Measurements from ENCODE around the gene COL4A2.

The COL4A2 gene

DNA sequence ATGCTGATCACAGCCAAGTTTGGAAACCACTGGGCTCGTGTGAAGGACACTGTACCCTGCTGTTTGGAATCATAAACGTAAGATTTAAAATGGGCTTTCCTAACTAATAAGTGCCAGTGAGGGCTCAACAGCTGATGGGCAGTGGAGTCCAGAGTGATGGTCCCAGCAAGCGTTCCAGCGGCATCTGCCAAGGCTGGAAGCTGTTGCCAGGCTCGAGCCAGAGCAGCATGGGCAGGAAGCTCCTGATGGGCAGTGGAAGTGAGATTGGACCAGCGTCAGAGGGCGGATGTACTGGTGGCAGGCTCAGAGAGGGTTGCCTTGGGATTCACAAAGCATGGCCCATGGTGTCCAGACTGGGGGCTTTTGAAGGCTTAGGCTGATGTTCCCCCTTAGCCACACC lies 30.2 kb downstream of the COL4A2 start (continued):
- TF ChIP-seq, protein P1, sequence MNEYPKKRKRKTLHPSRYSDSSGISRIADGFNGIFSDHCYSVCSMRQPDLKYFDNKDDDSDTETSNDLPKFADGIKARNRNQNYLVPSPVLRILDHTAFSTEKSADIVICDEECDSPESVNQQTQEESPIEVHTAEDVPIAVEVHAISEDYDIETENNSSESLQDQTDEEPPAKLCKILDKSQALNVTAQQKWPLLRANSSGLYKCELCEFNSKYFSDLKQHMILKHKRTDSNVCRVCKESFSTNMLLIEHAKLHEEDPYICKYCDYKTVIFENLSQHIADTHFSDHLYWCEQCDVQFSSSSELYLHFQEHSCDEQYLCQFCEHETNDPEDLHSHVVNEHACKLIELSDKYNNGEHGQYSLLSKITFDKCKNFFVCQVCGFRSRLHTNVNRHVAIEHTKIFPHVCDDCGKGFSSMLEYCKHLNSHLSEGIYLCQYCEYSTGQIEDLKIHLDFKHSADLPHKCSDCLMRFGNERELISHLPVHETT (tag by site-specific recombination; IDR thresholded peaks at IDR 0.05): no peak
- no peak for TF ChIP-seq ZNF394 (tag by site-specific recombination; IDR thresholded peaks at IDR 0.05; ENCODE audit: borderline replicate concordance)
- TF ChIP-seq, protein P2, sequence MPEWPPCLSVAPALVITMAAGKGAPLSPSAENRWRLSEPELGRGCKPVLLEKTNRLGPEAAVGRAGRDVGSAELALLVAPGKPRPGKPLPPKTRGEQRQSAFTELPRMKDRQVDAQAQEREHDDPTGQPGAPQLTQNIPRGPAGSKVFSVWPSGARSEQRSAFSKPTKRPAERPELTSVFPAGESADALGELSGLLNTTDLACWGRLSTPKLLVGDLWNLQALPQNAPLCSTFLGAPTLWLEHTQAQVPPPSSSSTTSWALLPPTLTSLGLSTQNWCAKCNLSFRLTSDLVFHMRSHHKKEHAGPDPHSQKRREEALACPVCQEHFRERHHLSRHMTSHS (tag by site-specific recombination; IDR thresholded peaks at IDR 0.05): no peak

DNA sequence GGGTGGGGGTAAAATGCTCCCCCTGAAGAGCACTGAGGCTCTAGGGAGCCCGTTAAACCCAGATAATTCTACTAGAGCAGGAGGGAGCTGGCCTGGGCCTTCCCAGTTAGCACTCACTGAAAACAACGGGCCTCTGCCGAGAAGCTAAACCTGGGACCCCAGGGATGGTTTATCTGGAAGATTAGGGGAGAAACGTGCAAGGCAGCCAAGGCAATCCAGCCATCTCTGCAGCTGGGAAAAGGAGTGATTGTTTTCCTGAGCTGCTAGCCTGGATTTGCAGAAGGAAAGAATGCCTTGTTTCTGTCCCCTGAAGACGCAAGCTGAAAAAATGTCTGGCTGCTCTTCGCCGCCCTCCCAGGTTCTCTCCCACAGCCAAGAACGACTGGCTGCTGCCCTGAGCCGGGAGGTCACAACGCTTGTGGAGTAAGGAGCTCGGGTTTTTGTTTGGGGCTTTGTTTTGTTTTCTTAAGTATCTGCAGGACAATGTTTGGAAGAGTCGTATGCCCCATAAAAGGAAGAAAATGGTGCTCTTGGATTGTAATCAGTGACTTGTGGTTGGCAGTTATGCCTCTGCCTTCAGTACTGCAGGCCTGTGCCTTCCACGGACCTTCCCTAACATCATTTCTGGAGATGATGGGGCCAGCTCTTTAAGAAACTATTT lies 31.5 kb downstream of the COL4A2 start:
- CTCF ChIA-PET: interaction anchor here (0.6 kb wide), 1 partner anchor 117 kb away, joined by 3 read pairs; no protein-coding TSS in a partner anchor
- Histone ChIP-seq H3K36me3 (ENCODE audit: control insufficient read depth in 2 of 2, insufficient read depth in 1 of 2, low read length in 2 of 2) (no peaks in the 10 kb centered on the region), H3K9me3 (ENCODE audit: control insufficient read depth, insufficient read depth, low read depth, low read length) (no peaks in the 10 kb centered on the region), H3K27ac (ENCODE audit: extremely low read depth, low read depth, low read length) (no peak overlapping the region), H3K4me3 (ENCODE audit: low read depth, low read length) (no peak overlapping the region), H3K4me1 (ENCODE audit: control insufficient read depth, insufficient read depth, low read length) (peaks cover 10% of the 10 kb centered on the region)
- TF ChIP-seq ZNF510 (tag by site-specific recombination; IDR thresholded peaks at IDR 0.05; ENCODE audit: insufficient replicate concordance): no peak
- TF ChIP-seq, protein P3, sequence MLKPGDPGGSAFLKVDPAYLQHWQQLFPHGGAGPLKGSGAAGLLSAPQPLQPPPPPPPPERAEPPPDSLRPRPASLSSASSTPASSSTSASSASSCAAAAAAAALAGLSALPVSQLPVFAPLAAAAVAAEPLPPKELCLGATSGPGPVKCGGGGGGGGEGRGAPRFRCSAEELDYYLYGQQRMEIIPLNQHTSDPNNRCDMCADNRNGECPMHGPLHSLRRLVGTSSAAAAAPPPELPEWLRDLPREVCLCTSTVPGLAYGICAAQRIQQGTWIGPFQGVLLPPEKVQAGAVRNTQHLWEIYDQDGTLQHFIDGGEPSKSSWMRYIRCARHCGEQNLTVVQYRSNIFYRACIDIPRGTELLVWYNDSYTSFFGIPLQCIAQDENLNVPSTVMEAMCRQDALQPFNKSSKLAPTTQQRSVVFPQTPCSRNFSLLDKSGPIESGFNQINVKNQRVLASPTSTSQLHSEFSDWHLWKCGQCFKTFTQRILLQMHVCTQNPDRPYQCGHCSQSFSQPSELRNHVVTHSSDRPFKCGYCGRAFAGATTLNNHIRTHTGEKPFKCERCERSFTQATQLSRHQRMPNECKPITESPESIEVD (tag by site-specific recombination; IDR thresholded peaks at IDR 0.05): 0 out of 2 replicates have a peak, but pooled peaks have one; percentile 13
- no peak for TF ChIP-seq SETDB1 (IDR thresholded peaks at IDR 0.05; ENCODE audit: insufficient read length, low read length)
- POLR2A ChIA-PET: no interaction called here

DNA sequence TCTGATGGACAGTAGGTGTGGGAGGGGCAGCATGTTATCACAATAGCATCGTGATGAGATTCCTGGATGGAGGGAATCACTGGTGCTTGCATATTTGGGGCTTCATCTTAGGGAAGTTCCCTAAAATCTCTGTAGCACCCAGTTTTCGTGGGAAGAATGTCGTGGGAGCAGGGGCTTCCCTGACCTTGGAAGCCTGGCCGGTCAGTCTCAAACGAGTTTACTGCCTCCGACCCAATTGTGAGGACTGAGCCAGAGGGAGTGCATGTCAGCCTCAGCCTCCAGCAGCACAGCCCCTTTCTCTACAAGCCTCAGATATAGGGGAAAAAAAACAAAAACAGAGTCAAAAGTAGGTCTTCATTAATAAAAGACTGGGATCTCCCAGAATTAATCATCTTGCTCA lies 32.2 kb downstream of the COL4A2 start:
- no peak for TF ChIP-seq ZNF239 (tag by site-specific recombination; IDR thresholded peaks at IDR 0.05)
- TF ChIP-seq ZBTB1 (tag by site-specific recombination; IDR thresholded peaks at IDR 0.05): no peak
- no peak for TF ChIP-seq ZNF433 (tag by site-specific recombination; IDR thresholded peaks at IDR 0.05; ENCODE audit: low read depth)
- TF ChIP-seq, protein P4, sequence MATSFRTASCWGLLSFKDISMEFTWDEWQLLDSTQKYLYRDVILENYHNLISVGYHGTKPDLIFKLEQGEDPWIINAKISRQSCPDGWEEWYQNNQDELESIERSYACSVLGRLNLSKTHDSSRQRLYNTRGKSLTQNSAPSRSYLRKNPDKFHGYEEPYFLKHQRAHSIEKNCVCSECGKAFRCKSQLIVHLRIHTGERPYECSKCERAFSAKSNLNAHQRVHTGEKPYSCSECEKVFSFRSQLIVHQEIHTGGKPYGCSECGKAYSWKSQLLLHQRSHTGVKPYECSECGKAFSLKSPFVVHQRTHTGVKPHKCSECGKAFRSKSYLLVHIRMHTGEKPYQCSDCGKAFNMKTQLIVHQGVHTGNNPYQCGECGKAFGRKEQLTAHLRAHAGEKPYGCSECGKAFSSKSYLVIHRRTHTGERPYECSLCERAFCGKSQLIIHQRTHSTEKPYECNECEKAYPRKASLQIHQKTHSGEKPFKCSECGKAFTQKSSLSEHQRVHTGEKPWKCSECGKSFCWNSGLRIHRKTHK (tag by site-specific recombination; IDR thresholded peaks at IDR 0.05): no peak
- TF ChIP-seq, protein P5, sequence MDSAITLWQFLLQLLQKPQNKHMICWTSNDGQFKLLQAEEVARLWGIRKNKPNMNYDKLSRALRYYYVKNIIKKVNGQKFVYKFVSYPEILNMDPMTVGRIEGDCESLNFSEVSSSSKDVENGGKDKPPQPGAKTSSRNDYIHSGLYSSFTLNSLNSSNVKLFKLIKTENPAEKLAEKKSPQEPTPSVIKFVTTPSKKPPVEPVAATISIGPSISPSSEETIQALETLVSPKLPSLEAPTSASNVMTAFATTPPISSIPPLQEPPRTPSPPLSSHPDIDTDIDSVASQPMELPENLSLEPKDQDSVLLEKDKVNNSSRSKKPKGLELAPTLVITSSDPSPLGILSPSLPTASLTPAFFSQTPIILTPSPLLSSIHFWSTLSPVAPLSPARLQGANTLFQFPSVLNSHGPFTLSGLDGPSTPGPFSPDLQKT (IDR thresholded peaks at IDR 0.05; ENCODE audit: borderline replicate concordance, low read depth, low read length): no peak
- no peak for TF ChIP-seq ZBTB48 (tag by site-specific recombination; IDR thresholded peaks at IDR 0.05)
- Histone ChIP-seq H3K4me1 (ENCODE audit: control insufficient read depth, insufficient read depth, low read length) (peaks cover 10% of the 10 kb centered on the region), H3K27ac (ENCODE audit: extremely low read depth, low read depth, low read length) (no peak overlapping the region), H3K4me3 (ENCODE audit: low read depth, low read length) (no peak overlapping the region), H3K36me3 (ENCODE audit: control insufficient read depth in 2 of 2, insufficient read depth in 1 of 2, low read length in 2 of 2) (no peaks in the 10 kb centered on the region), H3K9me3 (ENCODE audit: control insufficient read depth, insufficient read depth, low read depth, low read length) (no peaks in the 10 kb centered on the region)
- ChIA-PET CTCF (interaction anchor here (0.6 kb wide), 1 partner anchor 116 kb away, joined by 3 read pairs; no protein-coding TSS in a partner anchor), POLR2A (no interaction called here)
